ENCODE results near the gene SMTNL2. TPM values are rescaled to one million over a fixed set of nuclear protein-coding genes. Genes with fewer than 3 reads are reported as not detected.

Gene SMTNL2
- total RNA-seq, 2 experiments from 2014 or later = not detected

- no peak overlapping the region for H3K27ac Mint-ChIP-seq
- CTCF ChIA-PET = no interaction called here
- ATAC-seq (no peak), DNase-seq (no peak)
- POLR2A ChIA-PET = no interaction called here
- H3K27me3 Mint-ChIP-seq = no peaks in the 10 kb centered on the region
- intact Hi-C loops (cut with DNase I, micrococcal nuclease) = no loop called here
- peaks cover 15% of the 10 kb centered on the region for H3K36me3 Mint-ChIP-seq (ENCODE audit: low read depth)
- no peak overlapping the region for H3K4me3 Mint-ChIP-seq
- no peaks in the 10 kb centered on the region for H3K9me3 Mint-ChIP-seq (ENCODE audit: low read depth)
- no peaks in the 10 kb centered on the region for H3K4me1 Mint-ChIP-seq
Observed at GRCh38 chr17:4540224-4540651, 44.1 kb upstream of the SMTNL2 start.

DNA sequence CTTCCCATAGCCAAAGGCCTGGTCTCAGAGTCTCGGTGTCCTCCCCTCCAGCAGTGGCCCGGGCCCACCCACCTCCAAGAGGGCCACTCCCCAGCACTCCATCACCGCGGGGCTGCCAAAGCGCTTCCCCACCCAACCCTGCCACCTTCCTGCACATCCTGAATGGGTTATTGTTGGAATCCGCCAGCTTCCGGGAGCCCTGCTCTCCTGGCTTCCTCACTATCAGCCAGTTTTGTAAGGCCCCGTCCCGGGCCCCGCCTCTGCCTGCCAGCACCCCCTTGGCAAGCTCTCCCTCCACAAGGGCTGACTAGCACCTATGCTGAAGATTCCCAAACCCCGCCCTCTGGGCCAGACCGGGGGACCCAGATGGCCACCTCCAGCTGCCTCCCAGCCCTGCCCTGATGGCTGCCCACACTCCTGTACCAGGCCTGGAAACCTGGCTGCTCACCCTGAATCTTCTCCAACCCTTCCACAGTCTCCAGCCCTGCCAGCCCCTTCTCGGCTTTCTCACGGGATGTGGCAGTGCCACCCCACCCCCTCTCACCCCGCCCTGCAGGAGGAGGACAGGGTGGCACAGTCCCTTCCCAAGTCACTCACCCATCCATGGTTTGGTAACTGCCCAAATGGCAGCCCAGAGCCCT lies 43.5 kb upstream of the SMTNL2 start:
- H3K36me3 Mint-ChIP-seq (ENCODE audit: low read depth) = peaks cover 15% of the 10 kb centered on the region
- CTCF ChIA-PET = no interaction called here
- ATAC-seq (no peak), DNase-seq (no peak)
- intact Hi-C loops (cut with DNase I, micrococcal nuclease) = no loop called here
- H3K27ac Mint-ChIP-seq = no peak overlapping the region
- no peaks in the 10 kb centered on the region for H3K9me3 Mint-ChIP-seq (ENCODE audit: low read depth)
- H3K4me3 Mint-ChIP-seq = no peak overlapping the region
- POLR2A ChIA-PET = no interaction called here
- H3K4me1 Mint-ChIP-seq = no peaks in the 10 kb centered on the region
- H3K27me3 Mint-ChIP-seq = no peaks in the 10 kb centered on the region

DNA sequence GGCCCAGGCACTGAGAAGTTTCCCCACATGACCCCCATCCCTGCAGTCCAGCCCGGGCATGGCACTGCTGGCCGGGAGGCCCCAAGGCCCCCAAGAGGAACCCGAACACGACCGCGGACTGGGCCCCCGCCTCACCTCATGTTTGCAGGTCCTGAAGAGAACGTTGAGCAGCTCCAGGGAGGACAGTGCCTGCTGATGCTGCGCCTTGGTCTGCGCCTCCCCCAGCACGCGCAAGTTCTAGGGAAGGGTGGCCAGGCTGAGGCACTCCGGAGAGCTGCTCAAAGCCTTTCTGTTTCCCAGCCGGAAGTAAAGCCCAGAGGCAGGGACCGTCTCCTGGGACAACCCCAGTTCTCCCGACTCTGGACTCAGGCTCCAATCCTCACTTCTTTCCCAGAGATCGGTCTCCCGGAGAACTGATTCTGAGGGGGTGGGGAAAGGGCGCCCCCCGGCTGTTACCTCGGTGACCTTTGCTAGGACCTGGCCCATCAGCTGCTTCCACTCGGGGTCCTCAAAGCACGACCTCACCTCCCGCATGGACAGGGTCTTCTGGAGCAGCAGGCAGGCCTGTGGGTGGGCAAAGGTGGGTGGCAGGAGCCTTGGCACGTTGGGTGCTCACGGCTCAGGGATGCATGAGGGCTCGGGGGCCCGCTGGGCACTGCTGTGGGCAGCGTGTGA lies 42.9 kb upstream of the SMTNL2 start:
- CTCF ChIA-PET = interaction anchor here (1.0 kb wide), 1 partner anchor 14 kb away, joined by 3 read pairs; the partner anchor contains the start of gene MYBBP1A

GRCh38 chr17:4542003-4542725 lies 42.2 kb upstream of the SMTNL2 start:
- H3K4me1 Mint-ChIP-seq = no peaks in the 10 kb centered on the region
- CTCF ChIA-PET = interaction anchor here (1.0 kb wide), 1 partner anchor 13 kb away, joined by 3 read pairs; the partner anchor contains the start of gene MYBBP1A
- H3K4me3 Mint-ChIP-seq = no peak overlapping the region
- no peak overlapping the region for H3K27ac Mint-ChIP-seq
- no peaks in the 10 kb centered on the region for H3K9me3 Mint-ChIP-seq (ENCODE audit: low read depth)
- ATAC-seq (no peak), DNase-seq (no peak)
- intact Hi-C loops (cut with DNase I, micrococcal nuclease) = no loop called here
- H3K36me3 Mint-ChIP-seq (ENCODE audit: low read depth) = peaks cover 21% of the 10 kb centered on the region
- POLR2A ChIA-PET = interaction anchor here (0.7 to 1.2 kb wide), 2 partner anchors 12 to 144 kb away, joined by 3 read pairs; no protein-coding TSS in a partner anchor
- H3K27me3 Mint-ChIP-seq = no peaks in the 10 kb centered on the region

More for the DNA sequence above, 42.9 kb upstream of the SMTNL2 start:
- intact Hi-C loops (cut with DNase I, micrococcal nuclease) = no loop called here
- Mint-ChIP-seq H3K4me3 (no peak overlapping the region), H3K9me3 (ENCODE audit: low read depth) (no peaks in the 10 kb centered on the region), H3K27ac (no peak overlapping the region), H3K36me3 (ENCODE audit: low read depth) (peaks cover 16% of the 10 kb centered on the region), H3K27me3 (no peaks in the 10 kb centered on the region), H3K4me1 (no peaks in the 10 kb centered on the region)
- DNase-seq = no peak
- POLR2A ChIA-PET = interaction anchor here (1.2 kb wide), 1 partner anchor 12 kb away, joined by 3 read pairs; no protein-coding TSS in a partner anchor
- ATAC-seq = no peak

DNA sequence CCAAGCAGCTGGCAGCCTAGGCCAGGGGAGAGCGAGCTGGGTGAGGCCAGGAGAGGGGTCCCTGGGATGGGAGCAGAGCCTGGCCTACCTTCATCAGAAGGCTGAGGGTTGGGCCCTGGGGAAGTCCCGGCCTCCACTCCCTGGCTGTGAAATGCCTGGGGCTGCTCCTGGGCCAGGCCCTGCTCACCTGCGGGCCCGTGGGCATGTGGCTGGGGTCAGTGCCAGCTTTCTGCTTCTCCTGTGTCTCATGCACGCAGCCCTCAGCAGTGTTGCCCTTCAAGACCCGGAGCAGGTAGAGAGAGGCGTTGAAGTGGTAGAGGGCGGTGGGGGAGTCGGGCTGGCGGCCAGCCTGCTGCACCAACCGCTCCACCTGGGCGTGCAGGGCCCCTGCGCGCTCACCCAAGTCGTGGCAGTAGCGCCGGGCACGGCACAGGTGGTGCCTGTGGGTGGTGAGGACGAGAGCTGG lies 41.6 kb upstream of the SMTNL2 start:
- Mint-ChIP-seq H3K9me3 (ENCODE audit: low read depth) (no peaks in the 10 kb centered on the region), H3K36me3 (ENCODE audit: low read depth) (peaks cover 21% of the 10 kb centered on the region)

DNA sequence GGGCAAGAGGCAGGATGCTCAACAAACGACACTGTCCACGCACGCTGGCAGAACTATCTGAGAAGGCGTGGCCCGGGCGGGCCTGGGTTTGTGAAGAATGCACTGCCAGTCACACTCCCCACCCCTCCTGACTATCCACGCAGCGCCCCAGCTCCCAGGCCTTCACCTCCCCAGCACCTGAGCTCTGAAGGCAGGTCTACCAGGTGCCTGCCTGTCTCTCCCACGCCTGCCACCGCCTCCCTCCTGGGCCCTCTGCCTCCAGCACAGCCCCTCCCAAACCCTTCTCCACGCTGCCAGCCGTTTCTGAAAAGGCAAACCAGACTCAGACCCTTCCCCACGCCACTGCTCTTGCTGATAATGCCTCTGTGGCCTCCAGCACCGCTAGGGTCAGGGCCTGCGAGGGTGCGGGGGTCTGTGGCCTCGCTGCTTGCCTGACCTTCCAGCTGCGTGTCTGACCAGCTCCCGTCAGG lies 40.7 kb upstream of the SMTNL2 start:
- no peak overlapping the region for H3K27ac Mint-ChIP-seq
- H3K36me3 Mint-ChIP-seq (ENCODE audit: low read depth) = peaks cover 24% of the 10 kb centered on the region
- ChIA-PET CTCF (interaction anchor here (0.7 kb wide), 1 partner anchor 1015 kb away, joined by 3 read pairs; no protein-coding TSS in a partner anchor), POLR2A (no interaction called here)
- H3K9me3 Mint-ChIP-seq (ENCODE audit: low read depth) = no peaks in the 10 kb centered on the region
- no peaks in the 10 kb centered on the region for H3K27me3 Mint-ChIP-seq
- no peak overlapping the region for H3K4me3 Mint-ChIP-seq
- intact Hi-C loops (cut with DNase I, micrococcal nuclease) = no loop called here
- ATAC-seq = no peak
- no peak for DNase-seq
- no peaks in the 10 kb centered on the region for H3K4me1 Mint-ChIP-seq

More for the DNA sequence above, 41.6 kb upstream of the SMTNL2 start:
- CTCF ChIA-PET = no interaction called here
- intact Hi-C loops (cut with DNase I, micrococcal nuclease) = no loop called here
- Mint-ChIP-seq H3K4me1 (no peaks in the 10 kb centered on the region), H3K27ac (no peak overlapping the region), H3K4me3 (no peak overlapping the region), H3K27me3 (no peaks in the 10 kb centered on the region)
- DNase-seq = no peak
- POLR2A ChIA-PET = interaction anchor here (0.7 to 1.2 kb wide), 2 partner anchors 11 to 144 kb away, joined by 3 read pairs; no protein-coding TSS in a partner anchor
- ATAC-seq = no peak

DNA sequence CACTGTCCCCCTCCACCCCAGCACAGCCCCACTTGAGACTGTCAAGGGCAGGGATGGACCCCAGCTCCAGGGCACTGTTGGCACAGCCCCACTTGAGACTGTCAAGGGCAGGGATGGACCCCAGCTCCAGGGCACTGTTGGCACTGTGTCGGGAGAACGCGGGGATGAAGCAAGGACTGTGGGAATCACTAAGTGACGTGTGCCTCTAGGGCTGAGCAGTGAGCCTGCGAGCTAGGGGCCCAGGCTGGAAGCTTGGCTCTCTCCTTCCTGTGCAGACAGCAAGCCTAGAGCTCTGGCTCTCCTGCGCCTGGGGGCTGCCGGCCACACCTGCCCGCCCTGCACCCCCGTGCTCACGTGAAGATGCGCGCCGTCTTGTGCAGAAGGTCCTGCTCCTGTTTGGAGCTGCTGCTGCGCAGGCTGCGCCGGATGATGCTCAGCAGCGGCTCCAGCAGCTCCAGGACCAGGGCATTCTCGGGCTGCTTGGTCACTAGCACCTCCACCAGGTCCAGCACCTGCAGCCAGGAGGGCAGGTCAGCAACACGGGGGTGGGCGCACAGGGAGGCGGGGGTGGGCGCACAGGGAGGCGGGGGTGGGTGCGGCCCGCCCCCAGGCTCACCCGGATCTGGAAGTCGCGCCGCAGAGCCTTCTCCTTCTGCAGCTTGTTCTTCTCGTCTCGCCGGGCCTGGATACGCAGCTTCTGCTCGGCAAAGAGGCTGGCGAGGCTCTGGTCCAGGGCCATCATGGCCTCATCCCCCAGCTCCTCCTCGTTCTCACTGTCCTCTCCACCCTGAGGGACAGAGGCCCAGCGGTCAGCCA lies 40.0 kb upstream of the SMTNL2 start:
- ChIA-PET POLR2A (no interaction called here), CTCF (interaction anchor here (0.9 kb wide), 1 partner anchor 44 kb away, joined by 3 read pairs; no protein-coding TSS in a partner anchor)
- Mint-ChIP-seq H3K27ac (no peak overlapping the region), H3K4me3 (no peak overlapping the region), H3K36me3 (ENCODE audit: low read depth) (peaks cover 26% of the 10 kb centered on the region), H3K9me3 (ENCODE audit: low read depth) (no peaks in the 10 kb centered on the region), H3K27me3 (no peaks in the 10 kb centered on the region), H3K4me1 (no peaks in the 10 kb centered on the region)
- intact Hi-C loops (cut with DNase I, micrococcal nuclease) = no loop called here
- DNase-seq (no peak), ATAC-seq (no peak)

- H3K9me3 Mint-ChIP-seq (ENCODE audit: low read depth) = no peaks in the 10 kb centered on the region
- H3K27me3 Mint-ChIP-seq = no peaks in the 10 kb centered on the region
- ChIA-PET POLR2A (no interaction called here), CTCF (interaction anchor here (0.9 kb wide), 1 partner anchor 45 kb away, joined by 3 read pairs; no protein-coding TSS in a partner anchor)
- H3K4me3 Mint-ChIP-seq = no peak overlapping the region
- no peak overlapping the region for H3K27ac Mint-ChIP-seq
- no peaks in the 10 kb centered on the region for H3K4me1 Mint-ChIP-seq
- H3K36me3 Mint-ChIP-seq (ENCODE audit: low read depth) = peaks cover 23% of the 10 kb centered on the region
- ATAC-seq (no peak), DNase-seq (no peak)
- intact Hi-C loops (cut with DNase I, micrococcal nuclease) = no loop called here
Observed at GRCh38 chr17:4544951-4545216, 39.4 kb upstream of the SMTNL2 start.

- ATAC-seq = no peak
- Mint-ChIP-seq H3K4me1 (no peaks in the 10 kb centered on the region), H3K36me3 (ENCODE audit: low read depth) (peaks cover 23% of the 10 kb centered on the region), H3K9me3 (ENCODE audit: low read depth) (no peaks in the 10 kb centered on the region), H3K27me3 (no peaks in the 10 kb centered on the region), H3K27ac (no peak overlapping the region), H3K4me3 (no peak overlapping the region)
- ChIA-PET CTCF (no interaction called here), POLR2A (no interaction called here)
- intact Hi-C loops (cut with DNase I, micrococcal nuclease) = no loop called here
- no peak for DNase-seq
Observed at GRCh38 chr17:4545217-4545951, 38.9 kb upstream of the SMTNL2 start.

DNA sequence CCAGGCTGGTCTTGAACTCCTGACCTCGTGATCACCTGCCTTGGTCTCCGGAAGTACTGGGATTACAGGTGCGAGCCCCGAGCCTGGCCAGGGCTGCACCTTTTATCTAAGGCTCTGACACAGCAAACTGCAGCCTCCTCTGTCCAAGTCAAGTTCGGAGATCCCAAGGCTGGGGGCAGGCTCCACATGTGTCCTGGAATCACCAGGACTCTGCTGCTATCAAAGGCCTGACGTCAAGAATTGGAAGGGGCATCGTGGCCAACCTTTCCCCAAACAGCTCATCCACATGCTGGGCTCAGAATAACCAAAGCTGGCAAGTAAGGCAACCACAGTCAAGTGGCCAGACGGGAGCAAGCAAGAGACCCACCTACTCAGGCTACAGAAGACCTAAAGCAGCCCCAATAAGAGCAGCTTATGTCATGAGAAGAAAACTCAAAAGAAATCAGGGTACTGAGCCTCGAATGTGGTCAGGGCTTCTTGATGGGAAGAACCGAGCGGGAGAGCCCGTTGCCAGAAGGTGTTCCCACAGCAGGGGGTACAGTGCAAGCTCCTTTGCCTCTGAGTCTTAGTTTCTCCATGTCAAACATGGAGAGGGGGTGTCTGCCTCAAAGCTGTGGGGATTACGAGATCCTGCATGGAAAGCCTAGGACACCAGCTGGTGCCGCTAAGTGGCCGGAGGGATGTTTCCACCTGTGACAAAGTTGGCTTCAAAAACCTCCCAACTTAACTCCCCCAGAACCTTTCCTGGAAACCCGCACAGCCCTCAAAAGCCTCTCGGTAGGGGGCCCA lies 37.0 kb upstream of the SMTNL2 start:
- ChIA-PET POLR2A (no interaction called here), CTCF (no interaction called here)
- no peak for DNase-seq
- intact Hi-C loops (cut with DNase I, micrococcal nuclease) = no loop called here
- H3K36me3 Mint-ChIP-seq (ENCODE audit: low read depth) = peaks cover 29% of the 10 kb centered on the region
- H3K27ac Mint-ChIP-seq = peak overlapping the region; percentile 27
- H3K4me3 Mint-ChIP-seq = no peak overlapping the region
- H3K4me1 Mint-ChIP-seq = peaks cover 2% of the 10 kb centered on the region
- no peaks in the 10 kb centered on the region for H3K9me3 Mint-ChIP-seq (ENCODE audit: low read depth)
- H3K27me3 Mint-ChIP-seq = no peaks in the 10 kb centered on the region
- no peak for ATAC-seq
